HepG2 (cell line): ENCODE data around the gene GRIK4. TPM values are rescaled to one million over a fixed set of nuclear protein-coding genes. Genes with fewer than 3 reads are reported as not detected.

Source experiments
- ATAC-seq: fragments of 200-7000 bp; cut with Tn5 transposase; 3 replicates; pipeline ENCODE4 v1.9.1; 2020; ENCODE audit warnings: mild to moderate bottlenecking, moderate library complexity
- BruUV-seq: library from RNA; stranded (reverse); fragments of 400-500 nt; replicated peaks from 2 replicates; lab custom pipeline; 2021; lab: Mats Ljungman, UMichigan
- CTCF ChIA-PET: fragments of 300-600 bp; formaldehyde crosslinking; extraction: SDS; loops from one replicate; lab custom pipeline; 2021; ENCODE audit warnings: low total read pairs, inconsistent platforms, low intra/inter-chr PET ratio; lab: Yijun Ruan, JAX
- POLR2A ChIA-PET: fragments of 350-600 bp; sonication (Branson Sonifier 250); formaldehyde crosslinking; loops from one replicate; lab custom pipeline; 2020; ENCODE audit warnings: antibody characterized with exemption, inconsistent platforms; lab: Yijun Ruan, JAX
- DNase-seq: peaks from one replicate; pipeline ENCODE4 v3.0.0-alpha.2; 2015; ENCODE audit warnings: low spot score
- FAIRE-seq: peaks from 3 replicates; lab custom pipeline; 2011; peaks lifted over from hg19 to GRCh38; lab: Jason Lieb, UNC
- H2AFZ ChIP-seq: one replicate; pipeline ENCODE4 v1.6.1; 2011; ENCODE audit warnings: low read length, inconsistent platforms
- H3K27ac ChIP-seq: fragments of 300-600 bp; 3 replicates; pipeline ENCODE4 v1.8.0; 2011; ENCODE audit warnings: mixed run types, mild to moderate bottlenecking, mixed read lengths, low read length, inconsistent platforms; ENCODE audit not compliant: insufficient read depth; ENCODE audit errors: extremely low read length
- H3K27me3 ChIP-seq, 2 experiments: fragments of 200-600 bp in 1 of 2; 2 replicates in 1 of 2; 3 replicates in 1 of 2; pipeline versions ENCODE4 v1.6.0 to v1.8.0; 2011; ENCODE audit warnings: low read length in 2 of 2, mild to moderate bottlenecking in 2 of 2, moderate library complexity in 2 of 2, inconsistent platforms in 1 of 2; ENCODE audit not compliant: insufficient read depth in 2 of 2, control insufficient read depth in 1 of 2
- H3K36me3 ChIP-seq, 2 experiments: fragments of 200-600 bp in 1 of 2; replicated peaks in 1 of 2; 2 replicates in 1 of 2; 3 replicates in 1 of 2; pipeline versions ENCODE4 v1.5.1 to v1.8.0; 2011; ENCODE audit warnings: low read length in 2 of 2, inconsistent platforms in 1 of 2; ENCODE audit not compliant: insufficient read depth in 2 of 2, control insufficient read depth in 1 of 2
- H3K4me1 ChIP-seq: 2 replicates; pipeline ENCODE4 v1.5.1; 2012; ENCODE audit warnings: low read length, inconsistent platforms; ENCODE audit not compliant: insufficient read depth
- H3K4me2 ChIP-seq: 2 replicates; pipeline ENCODE4 v1.6.0; 2011; ENCODE audit warnings: low read depth, low read length, inconsistent platforms
- H3K4me3 ChIP-seq, 3 experiments: fragments of 200-600 bp in 1 of 3; sonication (generic), shearing (Covaris generic) in 1 of 3; replicated peaks in 1 of 3; 2 replicates each; pipeline ENCODE4 v1.5.1; 2011 to 2016; ENCODE audit warnings: low read length in 3 of 3, inconsistent platforms in 2 of 3, low read depth in 2 of 3, mild to moderate bottlenecking in 2 of 3, control low read depth in 1 of 3, mixed read lengths in 1 of 3; ENCODE audit not compliant: insufficient read depth in 1 of 3
- H3K79me2 ChIP-seq: one replicate; pipeline ENCODE4 v1.6.1; 2011; ENCODE audit warnings: low read length, inconsistent platforms; ENCODE audit not compliant: insufficient read depth
- H3K9ac ChIP-seq: 2 replicates; pipeline ENCODE4 v1.6.0; 2011; ENCODE audit warnings: mild to moderate bottlenecking, low read depth, low read length, inconsistent platforms; ENCODE audit not compliant: insufficient read depth
- H3K9me3 ChIP-seq: 2 replicates; pipeline ENCODE4 v1.5.1; 2012; ENCODE audit warnings: mild to moderate bottlenecking, low read length
- H4K20me1 ChIP-seq: 2 replicates; pipeline ENCODE4 v1.6.0; 2011; ENCODE audit warnings: inconsistent platforms, mild to moderate bottlenecking, low read length, moderate library complexity; ENCODE audit not compliant: insufficient read depth
- KLF11 ChIP-seq: IDR thresholded peaks from 2 replicates; pipeline ENCODE4 v1.6.1; 2016; ENCODE audit warnings: missing compliant biosample characterization
- MTA1 ChIP-seq: sonication (generic); formaldehyde crosslinking; IDR thresholded peaks from 2 replicates; pipeline ENCODE4 v1.4.0; 2020; ENCODE audit warnings: missing genetic modification reagents, mild to moderate bottlenecking, borderline replicate concordance
- RAD21 ChIP-seq: fragments of 450-650 bp; formaldehyde crosslinking; IDR thresholded peaks from 2 replicates; pipeline ENCODE4 v1.5.0; 2020; ENCODE audit warnings: mild to moderate bottlenecking
- YEATS2 ChIP-seq: sonication (generic); formaldehyde crosslinking; IDR thresholded peaks from 2 replicates; pipeline ENCODE4 v1.4.0; 2020; ENCODE audit warnings: missing genetic modification reagents, borderline replicate concordance
- ZBTB26 ChIP-seq: IDR thresholded peaks from 2 replicates; pipeline ENCODE4 v1.6.1; 2016; ENCODE audit warnings: missing compliant biosample characterization, missing genetic modification reagents, borderline replicate concordance
- ZEB1 ChIP-seq: IDR thresholded peaks from 2 replicates; pipeline ENCODE4 v1.6.1; 2012; ENCODE audit warnings: mild to moderate bottlenecking, low read depth, inconsistent platforms; ENCODE audit not compliant: insufficient replicate concordance
- WGBS: methylation state at CpG from one replicate; pipeline ENCODE4 v1.1.6; 2017; ENCODE audit warnings: low lambda C conversion rate; 5-methylcytosine and 5-hydroxymethylcytosine counted together
- in situ Hi-C: cut with HindIII; loops from 2 replicates; pipeline ENCODE4 v1.10.0; 2017; ENCODE audit warnings: low pct_unique_long_range_greater_than_20kb; ENCODE audit not compliant: extremely low pct_ligation_motif_present
- intact Hi-C: fragments of 100-400 bp; cut with micrococcal nuclease; formaldehyde crosslinking; loops from one replicate; pipeline ENCODE4 v1.10.0; 2022; ENCODE audit not compliant: unreplicated experiment
- polyA plus RNA-seq, 8 experiments: library from polyadenylated mRNA; depleted of rRNA in 3 of 8; stranded (reverse) in 7 of 8; unstranded in 1 of 8; fragments of >200 nt; fragmentation: Illumina TruSeq in 4 of 8; extraction: Trizol in 4 of 8; gene quantifications; 2 replicates each; pipeline versions ENCODE4 v1.2.1 to v1.2.3, GENCODE V29; 2011 to 2016; ENCODE audit warnings: low read depth in 4 of 8, missing spikeins in 1 of 8, mixed read lengths in 1 of 8; ENCODE audit not compliant: insufficient read depth in 1 of 8
- total RNA-seq, 5 experiments: library from RNA; depleted of rRNA; stranded (reverse); fragments of >200 nt; fragmentation: Illumina TruSeq; extraction: Trizol; gene quantifications; 2 replicates each; pipeline ENCODE4 v1.2.3, GENCODE V29; 2016; ENCODE audit warnings: low read depth in 1 of 5
- TF ChIP-seq, protein P1 (sequence below): sonication (generic); formaldehyde crosslinking; IDR thresholded peaks from 2 replicates; pipeline ENCODE4 v1.5.0; 2020; ENCODE audit warnings: mild to moderate bottlenecking, missing genetic modification reagents
- TF ChIP-seq, protein P2 (sequence below): sonication (generic); formaldehyde crosslinking; IDR thresholded peaks from 2 replicates; pipeline ENCODE4 v1.4.0; 2020; ENCODE audit warnings: missing genetic modification reagents, mild to moderate bottlenecking, borderline replicate concordance
- TF ChIP-seq, protein P3 (sequence below): fragments of 450-650 bp; IDR thresholded peaks from 2 replicates; pipeline ENCODE4 v1.6.1; 2017; ENCODE audit warnings: mild to moderate bottlenecking

Gene GRIK4
- total and polyA plus RNA-seq, 2 of the 13 experiments (the other 11 are each of a cell fraction or from before 2014, with no cell fraction given): 0.04 to 0.07 TPM

DNA sequence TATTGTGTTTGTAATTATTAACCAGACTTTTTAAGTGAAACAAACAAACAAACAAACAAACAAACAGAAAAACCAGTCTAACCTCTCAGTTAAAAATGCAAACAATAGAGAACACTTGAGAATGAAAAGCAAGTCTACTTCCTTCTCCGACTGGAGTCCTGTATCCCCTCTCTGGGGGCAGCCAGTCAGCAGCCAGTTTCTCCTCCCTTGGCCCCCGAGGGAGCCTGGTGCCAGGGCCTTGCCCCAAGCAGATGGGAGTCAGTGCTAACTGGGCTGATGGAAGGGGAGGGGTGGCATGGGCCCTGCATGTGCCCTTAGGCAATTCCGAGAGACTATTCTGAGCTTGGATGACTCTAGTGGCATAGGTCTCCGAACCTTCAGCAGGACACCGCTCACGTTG, 137.2 kb downstream of the GRIK4 start:
- H3K4me3 ChIP-seq: no peak overlapping the region
- peaks cover 0 to 21% of the 10 kb centered on the region in 2 experiments; a peak in 3 of 5 replicates for H3K27me3 ChIP-seq
- BruUV-seq: no TSS peak
- TF ChIP-seq MTA1 (CRISPR knock-in tag): no peak
- TF ChIP-seq RAD21 (CRISPR knock-in tag): no peak
- no peak for TF ChIP-seq YEATS2 (CRISPR knock-in tag)
- TF ChIP-seq KLF11 (CRISPR knock-in tag): no peak
- TF ChIP-seq, protein P1, sequence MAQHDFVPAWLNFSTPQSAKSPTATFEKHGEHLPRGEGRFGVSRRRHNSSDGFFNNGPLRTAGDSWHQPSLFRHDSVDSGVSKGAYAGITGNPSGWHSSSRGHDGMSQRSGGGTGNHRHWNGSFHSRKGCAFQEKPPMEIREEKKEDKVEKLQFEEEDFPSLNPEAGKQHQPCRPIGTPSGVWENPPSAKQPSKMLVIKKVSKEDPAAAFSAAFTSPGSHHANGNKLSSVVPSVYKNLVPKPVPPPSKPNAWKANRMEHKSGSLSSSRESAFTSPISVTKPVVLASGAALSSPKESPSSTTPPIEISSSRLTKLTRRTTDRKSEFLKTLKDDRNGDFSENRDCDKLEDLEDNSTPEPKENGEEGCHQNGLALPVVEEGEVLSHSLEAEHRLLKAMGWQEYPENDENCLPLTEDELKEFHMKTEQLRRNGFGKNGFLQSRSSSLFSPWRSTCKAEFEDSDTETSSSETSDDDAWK (CRISPR knock-in tag): no peak
- TF ChIP-seq, protein P2, sequence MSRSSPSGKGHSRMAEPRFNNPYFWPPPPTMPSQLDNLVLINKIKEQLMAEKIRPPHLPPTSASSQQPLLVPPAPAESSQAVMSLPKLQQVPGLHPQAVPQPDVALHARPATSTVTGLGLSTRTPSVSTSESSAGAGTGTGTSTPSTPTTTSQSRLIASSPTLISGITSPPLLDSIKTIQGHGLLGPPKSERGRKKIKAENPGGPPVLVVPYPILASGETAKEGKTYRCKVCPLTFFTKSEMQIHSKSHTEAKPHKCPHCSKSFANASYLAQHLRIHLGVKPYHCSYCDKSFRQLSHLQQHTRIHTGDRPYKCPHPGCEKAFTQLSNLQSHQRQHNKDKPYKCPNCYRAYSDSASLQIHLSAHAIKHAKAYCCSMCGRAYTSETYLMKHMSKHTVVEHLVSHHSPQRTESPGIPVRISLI (CRISPR knock-in tag): no peak
- TF ChIP-seq, protein P3, sequence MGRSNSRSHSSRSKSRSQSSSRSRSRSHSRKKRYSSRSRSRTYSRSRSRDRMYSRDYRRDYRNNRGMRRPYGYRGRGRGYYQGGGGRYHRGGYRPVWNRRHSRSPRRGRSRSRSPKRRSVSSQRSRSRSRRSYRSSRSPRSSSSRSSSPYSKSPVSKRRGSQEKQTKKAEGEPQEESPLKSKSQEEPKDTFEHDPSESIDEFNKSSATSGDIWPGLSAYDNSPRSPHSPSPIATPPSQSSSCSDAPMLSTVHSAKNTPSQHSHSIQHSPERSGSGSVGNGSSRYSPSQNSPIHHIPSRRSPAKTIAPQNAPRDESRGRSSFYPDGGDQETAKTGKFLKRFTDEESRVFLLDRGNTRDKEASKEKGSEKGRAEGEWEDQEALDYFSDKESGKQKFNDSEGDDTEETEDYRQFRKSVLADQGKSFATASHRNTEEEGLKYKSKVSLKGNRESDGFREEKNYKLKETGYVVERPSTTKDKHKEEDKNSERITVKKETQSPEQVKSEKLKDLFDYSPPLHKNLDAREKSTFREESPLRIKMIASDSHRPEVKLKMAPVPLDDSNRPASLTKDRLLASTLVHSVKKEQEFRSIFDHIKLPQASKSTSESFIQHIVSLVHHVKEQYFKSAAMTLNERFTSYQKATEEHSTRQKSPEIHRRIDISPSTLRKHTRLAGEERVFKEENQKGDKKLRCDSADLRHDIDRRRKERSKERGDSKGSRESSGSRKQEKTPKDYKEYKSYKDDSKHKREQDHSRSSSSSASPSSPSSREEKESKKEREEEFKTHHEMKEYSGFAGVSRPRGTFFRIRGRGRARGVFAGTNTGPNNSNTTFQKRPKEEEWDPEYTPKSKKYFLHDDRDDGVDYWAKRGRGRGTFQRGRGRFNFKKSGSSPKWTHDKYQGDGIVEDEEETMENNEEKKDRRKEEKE: no peak
- no peak for TF ChIP-seq ZBTB26 (CRISPR knock-in tag)
- TF ChIP-seq ZEB1: no peak
- no peak overlapping the region for H3K27ac ChIP-seq
- no peak for ATAC-seq
- no peaks in the 10 kb centered on the region for H3K4me1 ChIP-seq
- no peaks in the 10 kb centered on the region for H3K36me3 ChIP-seq
- ChIA-PET CTCF (no interaction called here), POLR2A (no interaction called here)
- intact Hi-C loops (no loop called here), in situ Hi-C loops (no loop called here)
- DNase-seq: no peak
- H3K79me2 ChIP-seq: no peaks in the 10 kb centered on the region
- no peak for FAIRE-seq
- no peaks in the 10 kb centered on the region for H3K9me3 ChIP-seq
- H3K4me2 ChIP-seq: no peak overlapping the region
- WGBS: 45% methylated on average over 5 of the region's 6 CpGs
- peaks cover 3% of the 10 kb centered on the region; the same call in 1 of the 2 replicates for H4K20me1 ChIP-seq
- no peak overlapping the region for H2AFZ ChIP-seq
- no peak overlapping the region for H3K9ac ChIP-seq
